Stimulated activated CD4-positive, alpha-beta T cell treated with anti-CD3 and anti-CD28 coated beads, Interleukin-4, amount 100 ng/mL, for 48 hours (primary cell): ENCODE results near the gene ZMIZ1.

Experiments used
- DNase-seq, 2 donors: peaks; one replicate each; pipeline ENCODE4 v3.0.0-alpha.2; 2020; ENCODE audit warnings: low read depth in 2 of 2

Gene ZMIZ1, protein sequence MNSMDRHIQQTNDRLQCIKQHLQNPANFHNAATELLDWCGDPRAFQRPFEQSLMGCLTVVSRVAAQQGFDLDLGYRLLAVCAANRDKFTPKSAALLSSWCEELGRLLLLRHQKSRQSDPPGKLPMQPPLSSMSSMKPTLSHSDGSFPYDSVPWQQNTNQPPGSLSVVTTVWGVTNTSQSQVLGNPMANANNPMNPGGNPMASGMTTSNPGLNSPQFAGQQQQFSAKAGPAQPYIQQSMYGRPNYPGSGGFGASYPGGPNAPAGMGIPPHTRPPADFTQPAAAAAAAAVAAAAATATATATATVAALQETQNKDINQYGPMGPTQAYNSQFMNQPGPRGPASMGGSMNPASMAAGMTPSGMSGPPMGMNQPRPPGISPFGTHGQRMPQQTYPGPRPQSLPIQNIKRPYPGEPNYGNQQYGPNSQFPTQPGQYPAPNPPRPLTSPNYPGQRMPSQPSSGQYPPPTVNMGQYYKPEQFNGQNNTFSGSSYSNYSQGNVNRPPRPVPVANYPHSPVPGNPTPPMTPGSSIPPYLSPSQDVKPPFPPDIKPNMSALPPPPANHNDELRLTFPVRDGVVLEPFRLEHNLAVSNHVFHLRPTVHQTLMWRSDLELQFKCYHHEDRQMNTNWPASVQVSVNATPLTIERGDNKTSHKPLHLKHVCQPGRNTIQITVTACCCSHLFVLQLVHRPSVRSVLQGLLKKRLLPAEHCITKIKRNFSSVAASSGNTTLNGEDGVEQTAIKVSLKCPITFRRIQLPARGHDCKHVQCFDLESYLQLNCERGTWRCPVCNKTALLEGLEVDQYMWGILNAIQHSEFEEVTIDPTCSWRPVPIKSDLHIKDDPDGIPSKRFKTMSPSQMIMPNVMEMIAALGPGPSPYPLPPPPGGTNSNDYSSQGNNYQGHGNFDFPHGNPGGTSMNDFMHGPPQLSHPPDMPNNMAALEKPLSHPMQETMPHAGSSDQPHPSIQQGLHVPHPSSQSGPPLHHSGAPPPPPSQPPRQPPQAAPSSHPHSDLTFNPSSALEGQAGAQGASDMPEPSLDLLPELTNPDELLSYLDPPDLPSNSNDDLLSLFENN

GRCh38 chr10:79068562-79069324, at the start of gene ZMIZ1:
ZMIZ1 (plus strand) TSS chr10:79068966; CDS start chr10:79201633, 132,667 bp downstream.
- DNase-seq: peak; percentile 71 to 73

DNA sequence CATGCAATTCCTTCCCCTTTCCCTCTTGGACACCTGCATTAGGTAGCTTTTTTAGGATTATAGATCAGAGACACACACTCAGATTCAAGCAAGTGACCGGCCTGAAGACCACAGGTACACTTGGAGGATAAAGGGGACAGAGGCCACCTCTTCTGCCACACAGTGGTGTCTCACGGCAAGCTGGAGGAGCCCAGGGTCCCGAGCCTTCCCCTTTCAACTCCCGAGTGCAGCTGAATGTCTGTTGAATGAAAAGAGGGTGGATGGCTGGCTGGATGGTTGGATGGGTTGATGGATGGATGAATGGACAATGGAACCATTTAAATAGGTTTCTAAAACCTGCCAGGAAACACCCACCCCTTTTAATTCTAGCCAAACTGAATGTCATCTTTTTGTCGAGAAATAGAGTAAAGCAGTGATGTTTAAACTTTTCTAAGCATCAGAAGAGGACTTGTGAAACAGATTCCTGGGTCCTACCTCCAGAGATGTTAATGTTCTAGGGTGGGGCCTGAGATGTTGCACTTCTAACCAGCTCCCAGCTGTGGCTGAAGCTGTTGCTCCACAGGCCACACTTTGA, 49.2 kb upstream of the ZMIZ1 start:
- DNase-seq: no peak

GRCh38 chr10:79020015-79020491, 48.7 kb upstream of the ZMIZ1 start:
- DNase-seq: no peak

- DNase-seq: no peak
Measured at GRCh38 chr10:79020605-79021004, 48.2 kb upstream of the ZMIZ1 start.

GRCh38 chr10:79021331-79021907, 47.3 kb upstream of the ZMIZ1 start:
- no peak for DNase-seq

DNA sequence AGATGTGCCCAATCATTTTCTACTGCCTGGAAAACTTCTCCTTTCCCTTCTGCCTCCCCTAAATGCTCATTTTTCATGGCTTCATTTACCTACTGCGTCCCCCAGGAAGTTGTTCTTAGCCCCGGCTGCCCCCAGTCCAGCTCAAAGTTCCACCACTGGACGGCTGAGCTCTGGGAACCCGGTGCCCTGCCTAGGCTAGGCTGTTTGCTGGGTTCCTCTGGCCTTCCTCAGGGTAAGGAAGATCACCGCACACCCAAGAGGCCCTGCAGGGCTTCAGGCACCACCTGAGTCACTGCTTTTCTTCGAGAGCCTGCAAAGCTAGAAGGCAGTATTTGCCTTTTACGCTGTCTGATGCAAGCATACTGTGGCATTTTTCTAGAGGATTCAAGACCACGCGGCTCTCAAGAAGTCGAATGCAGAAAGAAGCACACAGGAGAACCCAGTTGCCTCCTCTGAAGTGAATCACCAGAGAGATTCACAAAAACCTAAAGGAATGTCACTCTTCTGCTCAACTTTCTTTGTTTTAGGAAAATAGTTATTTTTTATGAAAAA, 46.7 kb upstream of the ZMIZ1 start:
- no peak for DNase-seq

- no peak for DNase-seq
Measured at GRCh38 chr10:79022565-79023230, 46.1 kb upstream of the ZMIZ1 start.

DNA sequence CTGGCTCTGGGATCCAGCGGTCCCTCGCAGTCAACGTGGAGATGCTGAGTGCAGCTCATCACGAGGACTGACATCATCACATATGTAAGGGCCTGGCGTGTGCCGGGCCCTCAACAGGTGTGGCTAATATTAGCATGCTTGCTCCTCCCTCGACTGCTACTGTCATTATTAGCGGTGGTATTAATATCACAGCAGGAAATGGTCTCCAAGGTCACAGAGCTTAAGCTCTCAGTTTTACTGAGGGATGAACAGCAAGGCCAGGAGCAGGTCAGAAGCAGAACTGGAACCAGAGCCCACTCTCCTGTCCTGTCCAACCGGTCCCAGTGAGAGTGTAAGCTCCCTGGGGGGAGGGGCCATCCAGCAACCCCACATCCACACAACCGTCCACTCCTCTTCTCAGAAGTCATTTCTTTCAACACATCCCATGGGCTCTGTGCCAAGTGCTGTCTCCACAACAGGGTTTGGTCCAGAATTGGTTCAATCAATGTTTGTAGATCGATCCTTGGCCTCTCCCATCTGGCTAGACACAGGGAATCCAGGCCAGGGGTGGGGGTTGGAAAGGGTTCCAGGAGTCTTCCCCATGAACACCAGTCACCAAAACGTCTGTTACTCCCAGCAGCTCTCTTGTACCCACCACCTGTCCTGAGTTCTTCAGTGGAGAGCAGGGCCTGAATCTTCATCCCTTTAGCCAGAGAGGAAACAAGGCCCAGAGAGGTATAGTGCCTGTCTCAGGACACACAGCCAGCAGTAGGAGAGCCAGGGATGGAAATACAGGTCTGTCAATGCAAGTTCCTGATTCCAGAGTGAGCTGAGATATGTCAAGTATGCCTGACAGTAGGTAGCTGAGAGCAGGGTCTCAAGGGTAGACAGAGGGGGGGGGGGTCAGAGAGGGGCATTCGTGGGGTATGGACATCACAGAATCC, 45.3 kb upstream of the ZMIZ1 start:
- no peak for DNase-seq

- DNase-seq: no peak
Measured at GRCh38 chr10:79024296-79024695, 44.5 kb upstream of the ZMIZ1 start.

DNA sequence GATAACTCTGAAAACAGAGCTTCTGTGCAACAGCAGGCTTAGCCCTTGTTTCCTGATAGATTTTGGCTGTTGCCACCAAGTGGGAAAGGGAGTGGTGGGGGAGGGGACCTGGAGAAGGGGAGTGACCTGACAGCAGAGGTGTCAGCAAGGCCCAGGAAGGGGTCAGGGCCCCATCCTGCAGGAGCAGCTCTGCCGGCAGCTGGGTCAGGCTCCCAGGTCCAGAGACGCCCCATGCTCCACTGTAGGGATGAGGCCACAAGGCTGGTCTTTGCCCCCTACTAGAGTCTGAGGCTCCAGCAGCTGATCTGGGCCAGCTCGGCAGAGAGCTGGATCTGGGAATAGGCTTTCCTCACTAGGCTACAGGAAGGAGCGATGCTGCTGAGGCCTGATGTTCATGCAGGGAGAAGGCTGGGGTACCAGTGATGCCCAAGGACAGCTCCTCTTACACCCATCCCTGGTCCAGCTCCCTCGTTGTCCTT, 44.0 kb upstream of the ZMIZ1 start:
- DNase-seq: no peak

- DNase-seq: no peak
Measured at GRCh38 chr10:79025199-79025832, 43.5 kb upstream of the ZMIZ1 start.

GRCh38 chr10:79026341-79026761, 42.4 kb upstream of the ZMIZ1 start:
- DNase-seq: no peak

GRCh38 chr10:79026806-79027146, 42.0 kb upstream of the ZMIZ1 start:
- no peak for DNase-seq

DNA sequence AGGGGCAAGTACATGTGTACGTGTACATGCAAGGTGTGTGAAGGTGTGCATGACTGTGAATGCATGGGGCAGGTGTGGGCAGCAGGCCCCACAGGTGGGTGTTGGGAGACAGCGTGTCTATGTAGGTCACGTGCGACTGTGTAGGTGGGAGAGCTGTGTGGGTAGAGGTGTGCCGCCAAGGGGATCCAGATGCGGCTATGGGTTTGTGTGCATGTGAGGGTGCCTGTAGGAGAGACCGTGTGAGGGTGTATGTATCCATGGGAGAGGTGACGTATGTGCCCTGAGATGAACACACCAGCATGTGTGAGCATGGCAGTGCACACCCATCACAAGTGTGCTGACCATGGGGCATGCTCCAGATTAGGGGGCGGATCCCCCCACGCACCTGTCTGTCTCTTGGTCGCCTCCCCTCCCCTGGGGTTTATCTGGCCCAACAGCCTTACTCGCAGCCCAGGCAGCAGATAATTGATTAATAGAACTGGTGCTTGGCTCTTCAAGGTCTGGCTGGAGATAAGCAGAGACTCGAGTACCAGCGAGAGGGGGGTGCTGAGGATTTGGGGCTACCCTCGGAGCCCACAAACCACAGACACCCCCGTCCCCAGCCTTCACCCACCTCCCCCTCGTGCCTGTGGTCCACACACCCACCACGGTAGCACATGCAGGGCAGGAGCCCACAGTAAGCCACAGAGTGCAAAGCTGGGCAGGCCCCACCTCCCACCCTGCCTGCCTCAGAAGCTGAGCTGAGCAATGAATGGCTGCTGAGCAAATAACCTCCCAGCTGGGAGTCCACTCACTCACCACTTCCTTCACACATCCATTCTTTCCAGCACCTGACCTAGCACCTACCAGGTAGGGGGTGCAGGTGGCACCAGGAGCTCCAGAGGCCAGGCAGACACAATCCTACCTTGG, 41.4 kb upstream of the ZMIZ1 start:
- DNase-seq: no peak

DNA sequence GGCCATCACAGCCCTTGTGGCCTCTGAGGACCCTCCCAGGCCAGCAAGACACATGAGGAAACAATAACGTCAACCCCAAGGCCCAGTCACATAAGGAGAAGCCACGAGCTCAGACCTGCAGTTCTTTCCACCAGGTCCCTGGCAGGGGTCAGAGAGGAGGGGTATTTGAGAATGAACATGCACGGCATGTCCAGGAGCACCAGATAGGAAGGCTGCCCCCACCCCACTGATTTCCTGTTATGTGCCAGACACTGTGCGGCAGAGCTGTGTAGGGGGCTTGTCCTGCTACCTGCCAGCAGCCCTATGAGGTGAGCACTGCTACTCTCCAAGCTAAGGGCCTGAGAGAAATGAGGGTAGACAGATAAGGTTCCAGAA, 40.7 kb upstream of the ZMIZ1 start:
- DNase-seq: no peak

GRCh38 chr10:79028451-79029010, 40.2 kb upstream of the ZMIZ1 start:
- DNase-seq: no peak
